Measurements from ENCODE around the gene GAS2.

GRCh38 chr11:22633354-22633902 is 33.0 kb upstream of the GAS2 start:
- no peak for TF ChIP-seq CTCF (IDR thresholded peaks at IDR 0.05; ENCODE audit: extremely low read depth in 1 of 2, insufficient read depth in 1 of 2, low read depth in 1 of 2, low read length in 2 of 2)
- no peak for TF ChIP-seq POLR2AphosphoS5 (IDR thresholded peaks at IDR 0.05; ENCODE audit: insufficient read depth, low read depth, low read length)
